RWPE1 (cell line): Measurements from ENCODE around the gene TMEM63B.
A peak's percentile ranks its signal among the peaks of the same experiment; 100 is the strongest.

Source experiments
- CTCF ChIA-PET: fragments of 350-600 bp; sonication (Branson Sonifier 250); formaldehyde crosslinking; extraction: SDS; loops from one replicate; lab custom pipeline; 2021; lab: Yijun Ruan, JAX
- POLR2A ChIA-PET: fragments of 400-600 bp; formaldehyde crosslinking; extraction: SDS; loops from one replicate; lab custom pipeline; 2020; ENCODE audit warnings: antibody characterized with exemption; ENCODE audit not compliant: low non-redundant PET; lab: Yijun Ruan, JAX
- DNase-seq: peaks from one replicate; pipeline ENCODE4 v3.0.0; 2012; ENCODE audit warnings: low spot score
- H3K27ac ChIP-seq: fragments of 450-650 bp; 2 replicates; pipeline ENCODE4 v1.5.1; 2017
- TF ChIP-seq, protein P1 (sequence below): fragments of 450-650 bp; conservative IDR thresholded peaks from 2 replicates; pipeline ENCODE4 v1.5.1; 2017; ENCODE audit warnings: low read depth, mild to moderate bottlenecking

The TMEM63B gene

DNA sequence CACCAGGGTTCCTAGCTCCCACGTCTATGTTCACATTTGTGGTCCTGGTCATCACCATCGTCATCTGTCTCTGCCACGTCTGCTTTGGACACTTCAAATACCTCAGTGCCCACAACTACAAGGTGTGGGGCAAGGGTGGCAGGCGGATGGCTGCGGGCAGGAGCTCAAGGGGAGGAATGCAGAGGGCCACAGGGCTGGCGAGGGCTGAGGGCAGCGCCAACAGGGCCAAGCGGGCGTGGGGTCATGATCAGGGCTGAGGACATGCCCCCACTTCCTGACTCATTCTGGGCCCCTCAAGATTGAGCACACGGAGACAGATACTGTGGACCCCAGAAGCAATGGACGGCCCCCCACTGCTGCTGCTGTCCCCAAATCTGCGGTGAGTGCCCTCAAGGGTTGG is 26.7 kb downstream of the TMEM63B start:
- no peak for DNase-seq
- TF ChIP-seq, protein P1, sequence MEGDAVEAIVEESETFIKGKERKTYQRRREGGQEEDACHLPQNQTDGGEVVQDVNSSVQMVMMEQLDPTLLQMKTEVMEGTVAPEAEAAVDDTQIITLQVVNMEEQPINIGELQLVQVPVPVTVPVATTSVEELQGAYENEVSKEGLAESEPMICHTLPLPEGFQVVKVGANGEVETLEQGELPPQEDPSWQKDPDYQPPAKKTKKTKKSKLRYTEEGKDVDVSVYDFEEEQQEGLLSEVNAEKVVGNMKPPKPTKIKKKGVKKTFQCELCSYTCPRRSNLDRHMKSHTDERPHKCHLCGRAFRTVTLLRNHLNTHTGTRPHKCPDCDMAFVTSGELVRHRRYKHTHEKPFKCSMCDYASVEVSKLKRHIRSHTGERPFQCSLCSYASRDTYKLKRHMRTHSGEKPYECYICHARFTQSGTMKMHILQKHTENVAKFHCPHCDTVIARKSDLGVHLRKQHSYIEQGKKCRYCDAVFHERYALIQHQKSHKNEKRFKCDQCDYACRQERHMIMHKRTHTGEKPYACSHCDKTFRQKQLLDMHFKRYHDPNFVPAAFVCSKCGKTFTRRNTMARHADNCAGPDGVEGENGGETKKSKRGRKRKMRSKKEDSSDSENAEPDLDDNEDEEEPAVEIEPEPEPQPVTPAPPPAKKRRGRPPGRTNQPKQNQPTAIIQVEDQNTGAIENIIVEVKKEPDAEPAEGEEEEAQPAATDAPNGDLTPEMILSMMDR, result no peak
- ChIA-PET POLR2A (no interaction called here), CTCF (interaction anchor here (0.7 to 0.9 kb wide), 4 partner anchors 19 to 1574 kb away, joined by 3 read pairs; no protein-coding TSS in a partner anchor)
- H3K27ac ChIP-seq, result peak overlapping the region; percentile 15; the same call in 1 of the 2 replicates

- peak overlapping the region; percentile 34; the same call in 1 of the 2 replicates for H3K27ac ChIP-seq
- TF ChIP-seq, protein P1, result no peak
- ChIA-PET POLR2A (no interaction called here), CTCF (interaction anchor here (0.6 kb wide), 1 partner anchor 384 kb away, joined by 4 read pairs; no protein-coding TSS in a partner anchor)
- no peak for DNase-seq
Observed at GRCh38 chr6:44156494-44157151, 29.3 kb downstream of the TMEM63B start.

DNA sequence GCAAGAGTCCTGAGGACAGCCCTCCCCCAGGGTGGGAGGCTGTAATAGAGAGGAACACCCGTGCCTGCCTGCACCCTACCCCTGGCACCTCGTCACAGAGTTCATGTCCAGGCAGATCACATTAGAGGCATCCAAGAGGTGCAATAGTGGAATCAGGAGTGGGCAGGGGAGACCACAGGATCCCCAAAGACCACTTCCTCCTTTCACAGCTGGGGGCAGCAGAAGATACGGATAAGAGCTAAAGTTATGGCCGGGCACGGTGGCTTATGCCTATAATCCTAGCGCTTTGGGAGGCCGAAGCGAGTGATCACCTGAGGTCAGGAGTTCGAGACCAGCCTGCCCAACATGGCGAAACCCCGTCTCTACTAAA is 29.8 kb downstream of the TMEM63B start:
- peak overlapping the region; percentile 34; the same call in 1 of the 2 replicates for H3K27ac ChIP-seq
- no peak for DNase-seq
- ChIA-PET CTCF (no interaction called here), POLR2A (no interaction called here)
- TF ChIP-seq, protein P1, result no peak

DNA sequence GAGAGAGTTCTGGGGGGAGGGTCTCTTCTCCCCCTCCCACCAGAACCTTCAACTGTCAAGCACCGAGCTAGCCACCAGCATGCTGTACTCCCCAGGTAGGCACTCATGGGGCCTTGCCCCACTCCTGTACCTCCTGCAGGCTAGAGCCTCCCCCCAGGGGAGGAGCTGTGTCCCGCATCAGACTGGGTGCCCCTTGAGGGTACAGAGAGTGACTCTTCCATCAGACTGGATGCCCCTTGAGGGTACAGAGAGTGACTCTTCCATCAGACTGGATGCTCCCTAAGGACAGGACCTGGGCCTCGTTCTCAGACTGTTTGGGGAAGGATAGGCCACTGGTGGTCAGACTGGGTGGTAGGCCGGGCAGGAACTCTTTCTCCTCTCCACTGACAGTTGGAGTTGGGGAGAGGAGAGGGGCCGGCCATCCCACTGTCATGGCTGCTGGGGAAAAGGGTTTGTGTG is 31.4 kb downstream of the TMEM63B start, which contains the start of gene CAPN11:
TSS of gene CAPN11 (plus strand) at position 51 of the 459 bp plus-strand sequence. CDS start at position 80, 29 bp downstream.
- no peak for DNase-seq
- CTCF ChIA-PET, result no interaction called here
- POLR2A ChIA-PET, result no interaction called here
- TF ChIP-seq, protein P1, result no peak
- no peak within 1 kb of the TSS for H3K27ac ChIP-seq

DNA sequence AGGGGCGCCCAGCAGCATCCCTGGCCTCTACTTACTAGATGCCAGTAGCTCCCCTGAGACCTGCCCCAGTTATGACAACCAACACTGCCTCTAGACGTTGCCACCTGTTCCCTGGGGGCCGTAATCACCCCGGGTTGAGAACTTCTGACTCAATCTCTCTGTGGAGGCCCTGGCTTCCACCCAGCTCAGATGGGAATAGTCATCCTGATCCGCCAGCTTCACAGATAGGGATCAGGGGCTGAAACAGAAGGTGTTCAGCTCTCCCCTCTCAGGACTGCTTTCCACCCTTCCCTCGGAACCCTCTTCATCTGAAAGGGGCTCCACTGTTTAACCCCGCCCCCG is 34.6 kb downstream of the TMEM63B start:
- POLR2A ChIA-PET, result interaction anchor here (1.0 kb wide), 1 partner anchor 85 kb away, joined by 3 read pairs; the partner anchor contains the start of gene HSP90AB1
- peak; percentile 64 for DNase-seq
- TF ChIP-seq, protein P1, result no peak
- H3K27ac ChIP-seq, result no peak overlapping the region
- CTCF ChIA-PET, result interaction anchor here (0.6 to 2.8 kb wide), 4 partner anchors 11 to 116 kb away, joined by 3 to 13 read pairs (median 5); no protein-coding TSS in a partner anchor

DNA sequence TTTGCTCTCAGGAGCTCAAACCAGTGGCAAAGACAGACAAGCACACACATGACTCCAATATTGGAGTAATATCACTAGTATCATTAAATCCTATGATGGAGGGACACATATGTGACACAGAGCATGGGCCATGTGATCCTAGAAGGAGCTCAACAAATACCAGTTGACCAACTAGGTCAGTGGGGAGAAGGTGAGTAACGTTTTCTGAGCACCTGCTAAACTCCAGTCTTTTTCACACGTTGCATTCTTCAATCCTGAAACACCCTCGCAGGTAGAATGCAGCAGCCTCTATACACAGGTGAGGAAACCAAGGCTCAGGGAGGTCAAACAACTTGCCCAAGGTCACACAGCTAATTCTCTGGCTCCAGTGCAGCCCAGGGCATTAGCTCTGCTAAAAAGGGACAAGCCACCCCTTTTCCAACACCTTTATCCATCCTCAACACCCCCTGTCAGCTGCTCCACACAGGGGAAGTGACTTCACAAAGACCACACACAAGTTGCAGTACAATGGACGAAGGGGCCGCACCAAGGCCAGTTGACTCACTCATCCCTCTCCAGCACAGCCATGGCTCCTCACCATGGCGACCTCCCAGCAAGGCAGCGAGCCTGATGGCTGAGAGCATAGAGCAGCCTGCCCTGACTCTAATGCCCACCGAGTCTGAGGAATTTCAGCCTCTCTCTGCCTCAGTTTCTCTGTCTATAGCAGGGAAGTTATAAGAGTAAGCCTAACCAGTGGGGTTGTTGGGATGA is 35.7 kb downstream of the TMEM63B start:
- POLR2A ChIA-PET, result no interaction called here
- DNase-seq, result no peak
- TF ChIP-seq, protein P1, result no peak
- H3K27ac ChIP-seq, result no peak overlapping the region
- CTCF ChIA-PET, result interaction anchor here (0.6 to 2.8 kb wide), 5 partner anchors 9 to 88 kb away, joined by 3 to 13 read pairs (median 7); no protein-coding TSS in a partner anchor
